ENCODE data around the gene SPECC1L. TPM values are rescaled to one million over a fixed set of nuclear protein-coding genes. Genes with fewer than 3 reads are reported as not detected.

Gene SPECC1L
- total RNA-seq, 1 donor from 2014 or later: 65.7 TPM

DNA sequence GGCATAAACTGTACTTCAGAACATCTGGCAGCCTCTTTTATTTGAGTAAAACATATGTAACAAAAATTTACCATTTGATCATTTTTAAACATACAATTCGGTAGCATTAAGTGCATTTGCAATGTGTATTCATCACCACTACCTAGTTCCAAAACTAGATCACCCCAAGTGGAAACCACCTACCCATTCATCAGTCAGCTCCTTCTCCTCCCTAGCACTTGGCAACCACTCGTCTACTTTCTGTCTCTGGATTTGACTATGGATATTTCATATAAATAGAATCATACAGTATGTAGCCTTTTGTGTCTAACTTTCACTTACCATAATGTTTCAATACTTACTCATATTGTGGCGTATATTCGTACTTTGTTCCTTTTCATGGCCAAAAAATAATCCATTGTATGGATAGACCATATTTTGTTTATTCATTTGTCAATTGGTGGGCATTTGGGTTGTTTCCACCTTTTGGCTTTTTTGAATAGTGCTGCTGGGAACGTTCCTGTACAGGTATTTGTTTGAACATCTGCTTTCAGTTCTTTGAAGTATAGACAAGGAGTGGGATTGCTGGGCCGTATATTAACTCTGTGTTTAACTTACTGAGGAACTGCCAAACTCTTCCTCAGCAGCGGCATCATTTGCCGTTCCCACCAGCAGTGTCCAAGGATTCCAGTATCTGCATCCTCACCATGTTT lies 129.5 kb downstream of the SPECC1L start:
- no peak for DNase-seq (ENCODE audit: low spot score)

DNA sequence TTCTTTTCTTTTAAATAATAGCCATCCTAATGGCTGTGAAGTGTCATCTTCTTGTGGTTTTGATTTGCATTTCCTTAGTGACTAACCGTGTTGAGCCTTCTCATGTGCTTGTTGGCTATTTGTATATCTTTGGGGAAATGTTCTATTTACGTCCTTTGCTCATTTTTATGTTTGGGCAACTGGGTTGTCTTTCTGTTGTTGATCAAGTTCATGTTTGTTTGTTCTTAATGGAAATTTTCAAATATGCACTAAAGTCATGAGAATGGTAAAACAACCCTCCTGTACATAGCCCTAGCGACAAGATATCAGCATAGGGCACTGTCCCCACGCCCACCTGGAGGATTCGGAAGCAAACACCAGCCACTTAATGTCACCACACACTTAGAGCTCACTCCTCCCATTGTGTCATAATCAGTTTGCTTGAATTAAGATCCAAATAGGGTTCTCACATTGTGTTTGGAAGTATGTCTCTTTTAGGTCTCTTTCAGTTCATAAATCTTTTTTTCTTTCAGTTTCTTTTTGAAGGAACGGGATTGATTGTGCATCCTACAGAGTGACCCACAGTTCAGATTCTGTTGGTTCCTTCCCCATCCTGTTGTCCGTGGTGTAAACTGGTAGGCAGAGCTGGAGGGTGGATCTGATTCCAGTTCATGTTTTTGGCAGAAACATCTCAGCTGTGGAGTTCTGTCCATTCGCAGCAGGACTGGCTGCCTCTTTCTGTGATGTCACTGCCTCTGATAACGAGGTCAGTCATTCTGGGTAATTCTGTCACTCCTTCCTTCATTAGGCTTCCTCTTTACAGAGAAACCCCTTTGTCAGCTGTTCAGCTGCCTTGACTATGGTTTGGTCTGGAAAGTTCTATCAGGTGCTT lies 130.3 kb downstream of the SPECC1L start:
- no peak for DNase-seq (ENCODE audit: low spot score)

DNA sequence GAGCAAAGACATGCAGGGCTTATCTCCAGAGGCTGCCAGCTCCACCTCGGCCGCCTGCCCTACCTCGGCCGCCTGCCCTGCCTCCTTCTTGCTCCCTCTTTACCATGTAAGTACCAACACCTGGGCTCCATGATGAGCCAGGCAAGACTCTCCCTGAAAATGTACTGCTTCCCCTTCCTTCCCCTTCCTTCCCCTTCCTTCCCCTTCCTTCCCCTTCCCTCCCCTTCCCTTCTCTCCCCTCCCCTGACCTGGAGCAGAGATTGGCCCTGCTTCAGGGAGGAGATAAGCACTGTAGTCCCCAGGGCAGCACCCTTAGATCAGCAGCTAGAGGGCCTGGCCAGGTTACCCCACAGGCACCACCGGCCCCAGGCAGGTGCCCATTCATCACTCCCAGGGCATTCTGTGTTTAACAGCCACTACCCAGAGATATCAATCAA lies 131.3 kb downstream of the SPECC1L start:
- no peak for DNase-seq (ENCODE audit: low spot score)

DNA sequence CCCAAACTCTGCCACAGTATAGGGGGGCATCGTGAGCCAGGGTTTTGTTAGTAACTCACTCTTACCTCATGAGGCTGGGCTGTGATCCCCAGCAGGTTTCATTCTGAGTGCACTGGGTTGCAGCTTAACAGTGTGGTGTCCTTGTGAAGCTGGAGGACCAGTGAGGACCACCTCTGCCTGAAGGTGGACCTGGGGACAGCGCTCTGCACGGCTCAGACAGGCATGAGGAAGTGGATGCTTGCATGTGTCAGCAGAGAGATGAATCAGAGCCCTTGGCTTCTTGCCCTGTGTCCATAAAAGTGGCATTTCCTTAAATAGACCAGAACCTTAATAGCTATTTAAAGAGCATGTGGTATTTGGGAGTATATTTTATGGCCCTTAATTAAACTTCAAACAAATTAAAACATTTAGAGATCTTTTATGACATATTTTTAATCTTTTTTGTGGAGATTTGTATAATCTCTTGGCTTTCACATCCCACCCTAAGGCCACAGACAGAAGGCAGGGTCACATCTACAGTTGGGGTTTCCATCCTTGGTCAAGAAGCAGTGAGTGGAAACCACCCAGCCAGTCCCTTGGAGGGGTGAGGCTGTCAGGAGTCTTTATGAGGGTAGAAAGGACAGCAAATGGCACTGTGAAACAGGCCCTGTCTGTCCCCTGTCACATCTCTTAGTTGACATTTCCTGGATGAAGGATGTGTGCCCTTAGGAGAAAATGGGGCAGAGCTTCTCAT lies 132.0 kb downstream of the SPECC1L start:
- DNase-seq (ENCODE audit: low spot score): peak; percentile 91

DNA sequence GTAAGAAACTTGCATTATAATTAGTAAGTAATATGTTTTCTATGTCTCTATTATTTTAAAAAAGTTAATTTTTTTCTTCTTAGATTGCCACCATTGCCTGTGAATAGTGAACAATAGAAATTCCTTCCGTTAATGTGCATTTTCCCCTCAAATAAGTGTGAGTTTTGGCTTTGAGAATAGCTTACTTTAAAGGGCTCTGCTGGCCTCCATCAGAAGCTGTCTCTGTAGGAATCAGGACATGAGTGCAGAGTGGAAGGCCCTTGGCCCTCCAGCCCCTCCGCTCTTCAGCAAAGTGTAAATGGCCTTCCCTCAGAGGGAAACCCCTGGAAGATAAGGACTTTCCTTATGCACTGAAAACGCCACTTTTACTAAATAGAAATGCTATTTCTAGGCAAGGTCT lies 132.7 kb downstream of the SPECC1L start:
- no peak for DNase-seq (ENCODE audit: low spot score)

DNA sequence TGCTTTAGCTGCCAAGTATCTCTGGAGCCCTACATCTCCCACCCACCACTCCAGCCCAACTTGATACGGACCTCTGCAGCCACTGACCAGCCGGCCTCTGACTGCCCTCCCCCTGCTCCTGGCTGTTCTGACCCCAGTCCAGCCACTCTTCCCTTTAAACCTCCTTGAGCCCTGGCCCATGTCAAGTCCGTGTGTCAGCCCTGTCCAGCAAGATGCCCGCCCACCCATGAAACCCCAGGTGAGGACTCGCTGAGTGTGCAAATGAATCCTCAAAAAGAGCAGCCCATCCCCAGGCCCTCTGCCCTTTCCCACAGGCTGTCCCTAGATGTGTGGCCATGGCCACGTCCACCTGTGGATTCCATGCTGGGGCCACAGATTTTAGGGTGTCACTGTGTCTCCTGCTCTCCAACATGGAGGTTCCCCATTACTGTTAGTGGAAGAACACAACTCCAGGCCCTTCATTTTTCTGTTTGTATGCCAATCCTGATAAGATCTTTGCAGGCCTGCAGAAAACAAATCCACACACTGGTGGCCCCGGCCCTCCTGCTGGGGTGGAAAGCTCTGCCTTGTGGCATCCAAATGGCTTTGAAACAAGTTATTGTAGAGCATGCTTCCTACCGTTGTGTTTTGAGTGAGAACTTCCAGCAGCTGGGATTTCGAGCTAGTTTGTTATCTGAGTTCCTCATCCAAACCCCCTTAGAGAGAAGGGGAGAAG lies 134.1 kb downstream of the SPECC1L start:
- no peak for DNase-seq (ENCODE audit: low spot score)

DNA sequence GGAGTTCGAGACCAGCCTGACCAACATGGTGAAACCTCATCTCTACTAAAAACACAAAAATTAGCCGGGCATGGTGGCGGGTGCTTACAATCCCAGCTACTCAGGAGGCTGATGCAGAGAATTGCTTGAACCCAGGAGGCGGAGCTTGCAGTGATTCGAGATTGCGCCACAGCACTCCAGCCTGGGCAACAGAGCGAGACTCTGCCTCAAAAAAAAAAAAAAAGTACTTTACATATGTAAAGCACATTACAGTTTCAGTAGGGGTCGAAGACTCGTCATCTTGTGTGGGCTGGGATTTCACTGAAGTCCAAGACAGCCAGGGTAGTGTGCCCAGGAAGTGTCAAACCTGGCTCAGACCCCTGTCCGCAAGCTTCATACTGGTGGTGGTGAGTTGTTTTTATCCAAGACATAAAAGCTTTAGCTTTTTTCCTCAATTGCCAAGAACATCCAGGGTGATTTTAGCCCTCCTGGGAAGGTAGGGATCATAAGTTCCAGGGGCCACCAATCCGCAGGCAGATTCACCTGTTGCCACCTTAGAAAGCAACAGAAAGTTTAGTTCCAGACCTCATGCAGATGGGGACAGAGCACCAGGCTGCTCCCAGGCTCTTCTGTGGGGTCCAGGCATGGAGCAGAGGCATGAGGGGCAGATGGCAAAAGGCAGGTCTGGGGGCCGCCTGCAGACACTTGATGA lies 135.1 kb downstream of the SPECC1L start:
- DNase-seq (ENCODE audit: low spot score): no peak

DNA sequence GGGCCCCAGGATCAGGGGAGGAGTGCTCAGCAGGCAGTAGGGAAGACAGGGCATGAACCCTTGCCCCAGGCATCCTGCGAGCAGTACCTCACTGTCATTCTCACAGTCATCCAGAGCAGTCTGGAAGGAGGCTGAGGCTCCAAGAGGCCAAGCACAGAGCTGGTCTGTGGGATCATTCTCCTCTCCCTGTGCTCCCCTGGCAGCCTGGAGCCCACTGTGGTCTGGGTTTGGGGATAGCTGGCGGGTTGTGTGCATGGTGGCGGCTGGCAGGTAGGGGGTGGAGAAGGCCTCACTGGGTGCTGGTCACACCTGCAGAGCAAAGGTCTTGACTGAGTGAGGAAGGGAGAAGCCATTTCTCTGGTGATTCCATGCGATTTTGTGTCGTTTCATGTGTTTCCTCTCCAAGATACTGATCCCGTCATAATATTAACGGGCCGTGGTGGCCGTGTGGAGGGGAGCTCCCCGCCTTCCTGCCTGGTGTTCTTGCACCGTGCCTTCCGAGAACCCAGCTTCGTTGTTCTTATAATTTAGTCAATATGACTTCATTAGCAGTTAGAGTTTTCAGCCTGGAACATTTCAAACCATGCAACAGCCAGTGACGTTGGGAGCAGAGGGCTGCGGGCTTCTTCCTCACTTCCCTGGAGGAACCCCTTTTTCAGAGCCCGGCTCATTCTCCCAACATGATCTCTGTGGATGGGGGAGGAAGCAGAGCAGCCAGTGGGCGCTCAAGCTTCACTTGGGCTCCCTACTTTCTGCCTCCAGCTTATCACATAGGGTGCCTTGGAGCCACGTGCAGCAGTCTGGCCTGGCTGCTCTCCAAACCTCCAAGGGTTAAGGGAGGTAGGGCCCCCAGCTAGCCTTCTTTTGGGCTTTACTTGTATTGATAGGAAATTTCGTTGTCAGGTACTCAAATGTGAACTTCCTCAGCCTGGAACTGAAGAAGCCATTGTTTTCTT lies 136.0 kb downstream of the SPECC1L start:
- no peak for DNase-seq (ENCODE audit: low spot score)

DNA sequence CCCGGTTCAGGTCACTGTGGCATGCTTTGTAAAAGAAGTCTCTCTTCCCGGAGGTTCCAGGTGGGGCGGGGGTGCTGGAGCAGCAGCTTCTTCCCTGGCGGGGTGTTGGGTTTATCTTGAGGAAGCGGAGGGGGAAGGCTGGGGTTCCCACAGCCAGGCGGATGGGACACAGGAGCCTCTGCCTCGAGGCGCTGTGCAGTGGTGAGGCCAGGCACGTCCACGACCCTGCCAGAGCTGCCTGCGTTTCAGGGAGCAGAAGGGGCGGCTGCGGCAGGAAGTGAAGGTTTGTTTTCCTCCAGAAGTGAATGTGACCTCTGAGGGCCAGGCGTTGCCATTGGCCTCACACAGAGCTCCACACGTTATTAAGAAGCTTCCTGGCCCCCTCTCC lies 136.6 kb downstream of the SPECC1L start:
- DNase-seq (ENCODE audit: low spot score): no peak

DNA sequence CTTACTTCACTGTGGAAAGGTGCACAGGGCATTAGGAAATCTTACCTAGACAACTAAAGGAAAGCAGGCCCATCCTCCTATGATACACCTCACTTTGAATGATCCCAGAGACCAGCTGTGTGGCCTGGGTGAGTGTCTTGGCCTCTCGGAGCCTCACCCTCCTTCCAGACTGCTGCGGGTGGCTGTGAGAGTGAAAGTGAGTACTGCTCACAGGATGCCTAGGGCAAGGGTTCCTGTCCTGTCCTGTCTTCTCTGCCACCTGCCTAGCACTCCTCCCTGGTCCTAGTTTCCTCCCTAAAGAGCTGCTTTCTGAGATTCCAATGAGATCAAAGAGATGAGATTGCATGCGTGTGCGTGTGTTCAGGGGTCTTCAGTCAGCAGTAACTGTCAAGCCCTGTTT lies 137.3 kb downstream of the SPECC1L start:
- DNase-seq (ENCODE audit: low spot score): no peak

DNA sequence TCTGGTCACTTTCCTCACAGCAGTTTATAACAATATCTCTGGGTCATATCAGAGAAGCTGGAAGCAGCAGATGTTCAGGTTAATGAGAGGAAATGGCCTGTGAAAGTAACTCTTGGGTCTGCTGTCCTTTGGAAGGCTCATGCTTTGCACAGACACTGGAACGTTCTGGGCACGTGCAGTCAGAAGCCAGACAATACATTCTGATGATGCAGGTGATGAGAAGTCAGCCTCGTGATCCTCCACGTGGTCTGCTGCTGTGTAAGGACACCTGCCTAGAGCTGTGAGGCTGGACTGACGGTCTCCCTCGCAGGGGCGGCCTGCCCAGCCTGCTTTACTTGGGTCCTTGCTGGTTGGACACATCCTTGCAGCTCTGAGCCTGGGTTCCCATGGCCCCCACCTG lies 138.0 kb downstream of the SPECC1L start:
- no peak for DNase-seq (ENCODE audit: low spot score)

DNA sequence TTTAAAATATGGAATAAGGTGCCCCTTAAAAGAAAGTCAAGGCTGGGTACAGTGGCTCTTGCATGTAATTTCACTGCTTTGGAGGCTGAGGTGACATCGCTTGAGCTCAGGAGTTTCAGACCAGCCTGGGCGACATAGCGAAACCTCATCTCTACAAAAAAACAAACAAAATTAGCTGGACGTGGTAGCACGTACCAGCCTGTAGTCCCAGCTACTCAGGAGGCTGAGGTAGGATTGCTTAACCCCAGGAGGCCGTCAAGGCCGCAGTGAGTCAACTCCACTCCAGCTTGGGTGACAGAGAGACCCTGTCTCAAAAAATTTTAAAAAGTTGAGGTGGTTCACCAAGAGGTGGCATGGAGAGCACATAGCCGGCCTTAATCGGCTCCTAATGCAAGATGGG lies 139.1 kb downstream of the SPECC1L start:
- DNase-seq (ENCODE audit: low spot score): no peak

DNA sequence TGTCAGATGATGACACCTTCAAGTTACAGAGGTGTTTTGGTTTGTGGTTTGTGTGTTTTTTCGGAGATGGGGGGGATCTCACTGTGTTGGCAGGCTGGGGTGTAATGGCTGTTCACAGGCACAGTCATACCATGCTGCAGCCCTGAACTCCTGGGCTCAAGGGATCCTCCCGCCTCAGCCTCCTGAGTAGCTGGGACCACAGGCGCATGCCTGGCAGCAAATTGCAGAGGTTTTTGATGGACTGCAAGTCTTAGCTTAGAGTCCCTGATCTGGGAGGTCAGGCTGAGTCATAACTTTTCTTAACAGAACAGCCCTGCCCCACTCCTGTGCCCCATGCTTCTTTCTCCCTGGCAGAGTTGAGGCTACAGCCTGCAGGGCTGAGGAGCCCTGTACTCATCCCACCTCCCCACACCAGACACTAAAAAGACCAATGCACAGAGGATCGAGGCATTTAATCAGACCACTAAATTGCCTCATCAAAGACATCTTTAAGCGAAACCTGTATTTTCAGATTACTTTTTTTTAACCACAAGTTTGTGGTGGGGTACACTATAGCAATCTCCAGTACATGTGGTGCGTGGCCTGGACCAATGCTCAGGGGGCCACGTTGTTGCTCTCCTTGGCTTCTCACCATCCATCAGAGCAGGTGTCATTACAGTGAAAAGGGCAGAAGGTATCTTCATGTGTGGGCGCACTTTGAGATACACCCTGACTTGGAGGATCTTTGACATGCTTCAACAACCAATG lies 139.7 kb downstream of the SPECC1L start:
- no peak for DNase-seq (ENCODE audit: low spot score)

DNA sequence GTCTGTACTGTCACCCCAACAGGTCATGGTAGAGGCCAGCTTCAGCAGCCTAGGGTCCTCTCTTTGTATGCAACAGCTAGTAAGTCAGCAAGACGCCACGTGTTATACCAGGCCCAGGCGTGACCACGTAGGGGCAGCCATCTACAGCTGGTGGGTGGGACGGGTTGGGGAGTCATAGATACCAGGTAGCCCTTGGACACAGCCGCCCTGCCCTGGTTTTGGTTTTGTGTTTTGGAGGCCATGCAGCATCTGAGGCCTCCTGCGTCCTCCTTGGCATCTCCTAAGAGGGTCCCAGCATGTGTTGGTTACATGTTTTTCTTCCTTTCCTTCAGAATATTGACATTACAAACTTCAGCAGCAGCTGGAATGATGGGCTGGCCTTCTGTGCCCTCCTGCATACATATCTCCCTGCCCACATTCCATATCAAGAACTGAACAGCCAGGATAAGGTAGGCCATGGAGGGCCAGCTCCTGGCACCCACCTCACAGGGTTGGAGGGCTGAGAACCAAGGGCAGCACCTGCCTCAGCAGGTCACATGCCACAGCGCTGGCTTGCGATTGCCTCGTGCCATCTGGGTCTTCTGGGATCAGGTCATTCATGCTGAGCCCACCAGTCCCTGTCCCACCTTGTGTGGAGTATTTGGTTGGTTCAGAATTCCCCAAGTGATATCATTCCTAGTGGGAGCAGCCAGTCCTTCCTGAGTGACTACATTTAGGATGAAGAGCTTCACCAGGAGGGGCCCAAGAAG lies 140.8 kb downstream of the SPECC1L start:
- no peak for DNase-seq (ENCODE audit: low spot score)

DNA sequence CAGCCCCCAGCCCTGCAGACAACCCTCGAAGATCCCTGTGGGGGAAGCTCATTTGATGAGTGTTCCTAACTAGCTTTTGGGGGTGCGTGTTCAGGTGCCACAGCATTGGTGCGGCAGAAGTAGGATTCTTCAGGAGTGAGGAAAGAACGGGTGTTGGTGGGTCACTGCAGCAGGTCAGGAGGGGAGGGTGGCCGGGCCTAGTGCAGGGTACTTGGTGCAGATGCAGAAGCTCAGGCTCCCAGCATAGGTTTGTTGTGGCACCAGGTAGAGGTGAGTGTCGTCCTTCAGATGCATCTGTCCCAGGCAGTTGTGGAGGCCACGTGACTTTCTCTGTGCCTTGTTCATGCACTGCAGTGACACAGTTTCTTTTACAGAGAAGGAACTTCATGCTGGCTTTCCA lies 141.6 kb downstream of the SPECC1L start:
- no peak for DNase-seq (ENCODE audit: low spot score)

DNA sequence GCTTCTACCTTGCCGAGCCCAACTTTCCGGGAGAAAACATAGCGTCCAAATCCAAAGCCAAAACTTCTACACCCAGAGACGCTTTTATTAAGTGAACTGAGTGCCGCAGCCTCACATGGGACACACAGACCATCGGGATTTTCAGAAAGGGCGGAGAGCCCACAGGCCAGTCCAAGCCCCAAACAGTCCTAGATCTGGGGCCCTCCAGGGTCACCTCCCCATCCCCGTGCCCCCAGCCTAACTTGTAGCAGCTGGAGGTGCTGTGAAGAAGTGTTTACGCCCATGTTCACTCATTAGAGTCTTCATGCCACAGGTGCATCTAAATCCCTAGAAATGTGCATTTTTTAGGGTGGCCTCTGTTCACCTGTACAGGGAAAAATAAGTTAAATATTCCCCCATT lies 142.6 kb downstream of the SPECC1L start:
- DNase-seq (ENCODE audit: low spot score): no peak

DNA sequence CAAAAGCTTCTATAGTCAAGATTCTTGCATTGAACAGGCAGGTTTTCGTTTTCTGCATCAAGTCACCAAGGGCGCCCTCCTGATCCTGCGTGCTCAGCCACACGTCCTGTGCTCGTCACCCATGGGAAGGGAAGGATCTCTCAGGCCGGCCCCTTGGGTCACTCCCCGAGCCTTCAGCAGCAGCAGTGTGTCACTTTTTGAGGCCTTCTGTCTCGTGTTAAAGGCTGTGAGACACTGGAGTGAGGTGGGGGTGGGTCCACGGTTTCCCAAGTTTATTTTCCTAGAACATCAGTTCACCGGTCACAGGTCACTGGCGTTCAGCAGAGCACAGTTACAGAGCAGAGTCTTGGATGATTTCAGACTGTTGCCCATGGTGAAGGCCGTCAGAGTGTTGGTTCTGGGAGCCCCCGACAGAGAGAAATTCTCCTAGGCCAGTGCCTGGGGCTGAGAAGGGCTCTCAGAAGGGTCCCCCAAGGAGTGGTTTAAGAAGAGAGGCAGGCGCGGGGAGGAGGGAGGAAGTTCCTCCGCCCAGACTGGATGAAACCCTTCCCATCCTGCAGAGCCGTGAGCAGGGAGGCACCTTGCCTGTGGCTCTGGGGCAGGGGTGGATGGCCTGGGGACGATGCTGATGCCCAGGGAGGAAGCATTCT lies 143.2 kb downstream of the SPECC1L start:
- DNase-seq (ENCODE audit: low spot score): no peak

DNA sequence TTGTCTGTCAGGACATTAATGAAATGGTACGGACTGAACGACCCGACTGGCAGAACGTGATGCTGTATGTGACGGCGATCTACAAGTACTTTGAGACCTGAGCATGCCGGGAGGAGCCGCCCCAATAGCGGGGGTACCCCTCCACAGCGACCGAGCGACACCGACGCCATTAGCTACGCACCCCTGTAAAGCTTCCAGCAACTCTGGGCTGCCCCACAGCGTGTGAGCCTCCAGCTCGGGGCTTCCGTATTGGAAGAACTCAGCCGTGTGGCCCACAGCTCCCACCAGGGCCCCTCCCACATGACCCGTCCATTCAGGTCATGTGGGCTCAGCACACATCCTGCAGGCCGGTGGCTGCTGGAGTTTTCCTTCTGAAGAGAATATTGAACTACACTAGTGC lies 143.9 kb downstream of the SPECC1L start:
- DNase-seq (ENCODE audit: low spot score): no peak

Data from mucosa of gallbladder (tissue), 1 donor.